Breast epithelium (tissue), 4 donors: ENCODE measurements around the gene HMGXB4. TPM values are rescaled to one million over a fixed set of nuclear protein-coding genes. Genes with fewer than 3 reads are reported as not detected.
A peak's percentile ranks its signal among the peaks of the same experiment; 100 is the strongest.

ENCODE experiments used
- DNase-seq, 2 donors: peaks; one replicate each; pipeline ENCODE4 v3.0.0-alpha.2; 2019; ENCODE audit warnings: low spot score in 2 of 2
- H3K27ac ChIP-seq, 2 donors: fragments of 200-600 bp; sonication (generic) in 1 of 2; one replicate each; pipeline ENCODE4 v1.5.1; 2016 to 2019; ENCODE audit warnings: mild to moderate bottlenecking in 1 of 2
- H3K27me3 ChIP-seq, 2 donors: fragments of 200-600 bp; sonication (generic) in 1 of 2; one replicate each; pipeline versions ENCODE4 v1.5.1 to v1.6.0; 2017 to 2019; ENCODE audit warnings: control low read depth in 1 of 2, mild to moderate bottlenecking in 1 of 2
- H3K36me3 ChIP-seq: fragments of 200-600 bp; one replicate; pipeline ENCODE4 v1.5.1; 2019
- H3K4me1 ChIP-seq, 2 donors: fragments of 200-600 bp; sonication (generic); one replicate each; pipeline ENCODE4 v1.5.1; 2016 to 2019; ENCODE audit warnings: control low read depth in 1 of 2
- H3K4me3 ChIP-seq, 3 donors: fragments of 200-600 bp; sonication (generic); 1 replicate in 2 of 3; 2 replicates in 1 of 3; pipeline ENCODE4 v1.5.1; 2016 to 2019; ENCODE audit warnings: mild to moderate bottlenecking in 3 of 3, moderate library complexity in 2 of 3
- H3K9me3 ChIP-seq, 2 donors: fragments of 200-600 bp; sonication (generic) in 1 of 2; one replicate each; pipeline ENCODE4 v1.5.1; 2016 to 2019; ENCODE audit warnings: control low read depth in 1 of 2
- POLR2A ChIP-seq: fragments of 450-650 bp; IDR thresholded peaks from one replicate; pipeline ENCODE4 v1.6.1; 2016; ENCODE audit warnings: antibody characterized with exemption, mild to moderate bottlenecking, moderate library complexity
- POLR2AphosphoS5 ChIP-seq, 3 donors: sonication (generic); formaldehyde crosslinking; IDR thresholded peaks; one replicate each; pipeline ENCODE4 v1.6.1; 2017; ENCODE audit warnings: antibody characterized with exemption in 3 of 3
- intact Hi-C: fragments of 100-400 bp; cut with DNase I; formaldehyde crosslinking; loops from one replicate; pipeline ENCODE4 v1.15.1; 2023; ENCODE audit warnings: low total_unique reads
- total RNA-seq, 3 donors: library from RNA; depleted of rRNA; stranded (reverse); fragments of >200 nt; gene quantifications; one replicate each; pipeline ENCODE4 v1.1.0, GENCODE V29; 2016
- TF ChIP-seq, protein P1 (sequence below), 3 donors: fragments of 450-650 bp; IDR thresholded peaks; one replicate each; pipeline ENCODE4 v1.5.1; 2016 to 2017; ENCODE audit warnings: antibody characterized with exemption in 3 of 3, mild to moderate bottlenecking in 3 of 3, moderate library complexity in 3 of 3

Gene HMGXB4
- total RNA-seq, 3 donors from 2014 or later, result 12.8 to 28.5 (median 26.2) TPM

- Histone ChIP-seq H3K4me1 (no peaks in the 10 kb centered on the region), H3K4me3 (no peak overlapping the region), H3K27ac (no peak overlapping the region), H3K36me3 (peaks cover 8% of the 10 kb centered on the region), H3K27me3 (no peaks in the 10 kb centered on the region), H3K9me3 (no peaks in the 10 kb centered on the region)
- intact Hi-C loops, result no loop called here
- DNase-seq, result no peak
- TF ChIP-seq, protein P1, sequence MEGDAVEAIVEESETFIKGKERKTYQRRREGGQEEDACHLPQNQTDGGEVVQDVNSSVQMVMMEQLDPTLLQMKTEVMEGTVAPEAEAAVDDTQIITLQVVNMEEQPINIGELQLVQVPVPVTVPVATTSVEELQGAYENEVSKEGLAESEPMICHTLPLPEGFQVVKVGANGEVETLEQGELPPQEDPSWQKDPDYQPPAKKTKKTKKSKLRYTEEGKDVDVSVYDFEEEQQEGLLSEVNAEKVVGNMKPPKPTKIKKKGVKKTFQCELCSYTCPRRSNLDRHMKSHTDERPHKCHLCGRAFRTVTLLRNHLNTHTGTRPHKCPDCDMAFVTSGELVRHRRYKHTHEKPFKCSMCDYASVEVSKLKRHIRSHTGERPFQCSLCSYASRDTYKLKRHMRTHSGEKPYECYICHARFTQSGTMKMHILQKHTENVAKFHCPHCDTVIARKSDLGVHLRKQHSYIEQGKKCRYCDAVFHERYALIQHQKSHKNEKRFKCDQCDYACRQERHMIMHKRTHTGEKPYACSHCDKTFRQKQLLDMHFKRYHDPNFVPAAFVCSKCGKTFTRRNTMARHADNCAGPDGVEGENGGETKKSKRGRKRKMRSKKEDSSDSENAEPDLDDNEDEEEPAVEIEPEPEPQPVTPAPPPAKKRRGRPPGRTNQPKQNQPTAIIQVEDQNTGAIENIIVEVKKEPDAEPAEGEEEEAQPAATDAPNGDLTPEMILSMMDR (IDR thresholded peaks at IDR 0.05), result no peak
- TF ChIP-seq POLR2AphosphoS5 (IDR thresholded peaks at IDR 0.05) (no peak), POLR2A (no peak)
These were observed 38.8 kb downstream of the HMGXB4 start for GRCh38 chr22:35296051-35296450.

GRCh38 chr22:35299217-35299672 lies 42.0 kb downstream of the HMGXB4 start:
- Histone ChIP-seq H3K27ac (peak overlapping the region; percentile 99), H3K4me1 (no peaks in the 10 kb centered on the region), H3K9me3 (no peaks in the 10 kb centered on the region), H3K4me3 (peak overlapping the region; percentile 74 to 92 (median 86)), H3K27me3 (no peaks in the 10 kb centered on the region), H3K36me3 (no peaks in the 10 kb centered on the region)
- intact Hi-C loops, result no loop called here
- no peak for TF ChIP-seq POLR2A
- TF ChIP-seq, protein P1 (IDR thresholded peaks at IDR 0.05), result peak in 1 of 3 donors; percentile 21
- peak in 1 of 2 donors; percentile 40 for DNase-seq

GRCh38 chr22:35299673-35300499 lies 42.6 kb downstream of the HMGXB4 start, which contains the start of gene TOM1:
Gene TOM1, plus strand, starts transcription at chr22:35299894. Its CDS starts 35 bp downstream, at chr22:35299929.
- Histone ChIP-seq H3K27me3 (no peaks in the 10 kb centered on the region), H3K4me1 (no peaks in the 10 kb centered on the region), H3K27ac (peak within 1 kb of the TSS; percentile 99), H3K9me3 (no peaks in the 10 kb centered on the region), H3K4me3 (peak within 1 kb of the TSS; percentile 74 to 92 (median 86)), H3K36me3 (no peaks in the 10 kb centered on the region)
- peak; percentile 97 for DNase-seq
- TF ChIP-seq POLR2A (peak; percentile 93), POLR2AphosphoS5 (IDR thresholded peaks at IDR 0.05) (peak; percentile 75 to 97 (median 83))
- TF ChIP-seq, protein P1 (IDR thresholded peaks at IDR 0.05), result no peak
- intact Hi-C loops, result no loop called here

- peak in 1 of 2 donors; percentile 80 for DNase-seq
- TF ChIP-seq POLR2AphosphoS5 (IDR thresholded peaks at IDR 0.05), result peak; percentile 87 to 100 (median 87)
- TF ChIP-seq, protein P1 (IDR thresholded peaks at IDR 0.05), result no peak
- TF ChIP-seq POLR2A, result no peak
- peak overlapping the region; percentile 74 to 92 (median 86) for H3K4me3 ChIP-seq
- H3K9me3 ChIP-seq, result no peaks in the 10 kb centered on the region
- H3K36me3 ChIP-seq, result no peaks in the 10 kb centered on the region
- intact Hi-C loops, result no loop called here
- H3K27ac ChIP-seq, result peak overlapping the region; percentile 99
- no peaks in the 10 kb centered on the region for H3K27me3 ChIP-seq
- H3K4me1 ChIP-seq, result no peaks in the 10 kb centered on the region
These were observed 44.1 kb downstream of the HMGXB4 start for GRCh38 chr22:35301372-35301874.
